ENCODE results near the gene FRMD4A.
"Not testable (repeated sequence)": the region's sequence is repeated elsewhere in the genome, so short reads cannot be mapped to it uniquely, and the experiment has no call there.

Gene FRMD4A

DNA sequence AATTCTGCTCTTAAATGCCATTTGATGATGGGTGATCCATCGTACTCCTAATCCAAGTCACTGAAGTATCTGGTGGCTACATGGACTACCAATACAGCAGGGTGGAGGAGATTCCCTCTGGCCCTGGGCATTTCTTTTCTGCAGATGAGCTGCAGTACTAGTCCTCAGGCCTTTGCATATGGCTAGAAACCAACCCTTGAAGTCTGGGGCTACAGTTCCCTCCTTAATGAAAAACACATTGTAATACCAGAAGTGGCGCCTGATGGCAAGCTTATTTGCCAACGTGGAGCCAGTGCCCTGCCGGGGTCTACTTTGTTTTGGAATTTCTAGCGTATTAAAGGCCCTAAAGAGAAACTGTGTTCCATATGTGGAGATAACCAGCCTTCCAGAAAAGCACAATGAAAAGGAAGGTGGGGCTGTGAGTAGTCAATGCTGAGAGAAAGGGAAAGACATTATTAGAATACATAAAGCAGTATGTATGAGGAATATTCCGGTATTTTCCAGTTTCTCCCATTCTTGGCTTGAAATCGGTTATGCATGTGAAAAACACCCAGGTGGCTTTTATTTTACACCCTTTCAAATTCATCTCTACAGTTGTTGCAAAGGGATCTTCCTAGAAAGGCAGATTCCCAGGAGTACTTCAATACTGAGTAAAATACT lies 375.2 kb downstream of the FRMD4A start:
- no peak for DNase-seq

DNA sequence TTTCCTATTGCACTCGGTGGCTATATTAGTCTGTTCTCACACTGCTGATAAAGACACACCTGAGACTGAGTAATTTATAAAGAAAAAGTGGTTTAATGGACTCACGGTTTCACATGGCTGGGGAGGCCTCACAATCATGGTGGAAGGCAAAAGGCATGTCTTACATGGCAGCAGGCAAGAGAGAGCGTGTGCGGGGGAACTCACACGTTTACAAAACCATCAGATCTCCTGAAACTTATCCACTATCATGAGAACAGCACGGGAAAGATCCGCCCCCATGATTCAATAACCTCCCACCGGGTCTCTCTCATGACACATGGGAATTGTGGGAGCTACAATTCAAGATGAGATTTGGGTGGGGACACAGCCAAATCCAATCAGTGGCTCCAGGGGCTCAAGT lies 376.5 kb downstream of the FRMD4A start:
- DNase-seq = not testable (repeated sequence)

- DNase-seq = no peak
These were observed 377.4 kb downstream of the FRMD4A start for GRCh38 chr10:13953371-13953770.

DNA sequence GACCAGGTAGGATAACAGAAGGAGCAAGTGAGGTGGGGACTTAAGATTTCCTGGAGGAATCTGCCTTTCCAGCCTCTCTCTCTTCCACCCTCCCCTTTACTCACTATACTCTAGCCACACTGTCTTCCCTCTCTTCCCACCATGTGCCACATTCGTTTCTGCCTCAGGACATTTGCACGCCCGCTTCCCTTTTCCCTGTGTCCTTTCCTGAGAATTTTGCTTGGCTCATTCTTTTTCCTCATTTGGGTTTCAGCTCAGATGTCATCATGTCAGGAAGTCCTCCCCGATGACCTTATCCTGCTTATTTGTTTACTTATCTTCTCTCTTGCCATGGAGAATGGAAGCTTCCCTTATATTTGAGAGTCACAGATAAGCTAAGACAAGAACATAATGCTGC lies 380.2 kb downstream of the FRMD4A start:
- no peak for DNase-seq

- DNase-seq = no peak
These were observed 380.7 kb downstream of the FRMD4A start for GRCh38 chr10:13949844-13950542.

- DNase-seq = no peak
These were observed 384.6 kb downstream of the FRMD4A start for GRCh38 chr10:13946209-13946460.

- DNase-seq = peak in 5 of 56 donors; percentile 2 to 11 (median 5)
These were observed 385.1 kb downstream of the FRMD4A start for GRCh38 chr10:13945390-13946208.

DNA sequence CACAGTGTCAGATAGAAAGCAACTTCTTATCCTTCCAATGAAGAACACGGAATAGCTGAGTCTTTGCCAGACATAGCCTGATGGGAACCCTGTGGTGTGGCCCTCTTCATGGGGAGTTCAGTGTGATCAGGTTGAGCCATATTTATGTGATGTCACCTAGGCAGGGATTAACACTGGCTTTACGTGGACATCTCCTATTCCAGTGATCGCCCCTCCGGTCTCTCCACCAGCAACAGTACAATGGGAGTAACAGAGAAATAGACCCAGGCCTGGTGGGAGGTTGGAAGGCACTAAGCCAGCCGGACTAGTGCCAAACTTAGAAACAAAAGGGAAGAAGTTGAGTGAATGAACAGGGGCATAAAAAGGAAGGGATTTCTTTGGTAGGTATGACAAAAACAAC lies 385.9 kb downstream of the FRMD4A start:
- DNase-seq = no peak

GRCh38 chr10:13943735-13944398 lies 386.9 kb downstream of the FRMD4A start:
- DNase-seq = no peak

DNA sequence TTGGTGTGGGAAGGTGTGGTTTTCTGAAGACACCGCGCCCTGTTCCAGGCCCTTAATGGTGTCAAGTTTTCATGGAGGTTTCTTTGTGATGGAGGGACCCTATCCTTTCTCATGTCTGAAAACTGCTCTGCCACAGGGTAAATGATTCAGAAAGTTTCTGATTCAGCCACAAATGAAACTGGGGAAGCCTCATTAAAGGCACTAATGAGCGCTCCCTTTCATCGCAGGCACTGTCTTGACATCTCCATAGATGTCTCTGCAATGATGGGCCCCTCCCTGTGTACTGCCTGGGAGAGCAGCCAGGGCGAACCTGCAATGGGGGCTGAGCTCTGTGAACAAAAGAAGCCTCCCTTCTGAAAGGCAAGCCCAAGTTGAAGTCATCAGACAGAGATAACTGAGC lies 388.7 kb downstream of the FRMD4A start:
- no peak for DNase-seq

- DNase-seq = no peak
These were observed 391.3 kb downstream of the FRMD4A start for GRCh38 chr10:13939391-13939790.

DNA sequence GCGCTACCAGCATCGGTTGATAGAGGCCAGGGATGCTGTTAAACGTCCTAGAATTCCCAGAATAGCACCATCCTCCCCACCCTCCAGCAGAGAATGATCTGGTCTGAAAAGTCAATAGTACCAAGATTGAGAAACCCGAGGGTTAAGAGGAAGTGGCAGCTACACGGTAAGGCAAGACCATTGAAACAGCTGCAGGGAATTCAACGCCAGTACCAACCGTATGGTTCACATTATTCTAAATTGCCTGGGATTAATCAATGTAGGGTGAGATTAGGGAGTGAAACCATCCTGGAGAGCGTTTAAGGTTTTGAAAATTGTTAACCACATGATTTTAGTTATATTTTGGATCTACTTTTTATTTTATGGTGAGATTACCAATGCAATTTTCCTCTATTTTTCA lies 391.8 kb downstream of the FRMD4A start:
- DNase-seq = no peak

DNA sequence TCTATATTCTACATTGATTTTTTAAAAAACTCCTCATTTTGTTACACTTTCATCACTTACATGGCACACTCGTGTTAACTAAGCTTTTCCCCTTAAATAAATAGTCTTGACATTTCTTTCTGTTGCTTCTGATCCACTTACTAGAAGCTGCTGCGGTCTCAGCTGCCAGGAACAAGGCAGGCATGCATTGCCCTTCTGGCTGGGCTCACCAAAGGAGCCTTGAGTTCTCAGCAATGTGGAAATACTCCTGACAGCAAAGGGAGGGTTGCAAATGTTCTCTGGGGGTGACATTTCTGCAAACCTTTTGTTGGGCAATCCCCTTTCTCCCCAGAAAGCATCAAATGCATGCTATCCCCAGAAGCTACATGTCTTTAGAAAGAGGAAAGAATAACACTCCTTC lies 393.9 kb downstream of the FRMD4A start:
- DNase-seq = no peak

DNA sequence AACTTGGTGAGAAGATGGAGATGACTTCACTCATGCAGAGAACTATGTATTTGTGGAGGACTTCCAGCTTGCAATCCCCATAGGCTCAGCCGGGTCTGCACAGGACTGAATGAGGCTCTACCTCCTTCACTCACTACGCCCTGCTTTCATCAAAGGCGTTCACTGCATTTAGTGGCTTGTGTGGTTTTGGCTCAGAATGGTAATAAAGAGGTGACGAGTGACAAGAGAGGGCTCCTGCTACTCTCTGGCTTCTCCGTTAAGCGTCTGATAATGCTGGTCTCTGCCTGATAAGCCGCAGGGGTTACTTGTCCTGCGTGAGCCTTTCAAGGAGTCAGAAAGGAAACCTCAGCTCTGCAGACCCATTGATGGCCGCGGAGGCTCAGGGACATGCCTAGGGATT lies 400.6 kb downstream of the FRMD4A start:
- DNase-seq = no peak

- no peak for DNase-seq
These were observed 402.3 kb downstream of the FRMD4A start for GRCh38 chr10:13928451-13928850.

DNA sequence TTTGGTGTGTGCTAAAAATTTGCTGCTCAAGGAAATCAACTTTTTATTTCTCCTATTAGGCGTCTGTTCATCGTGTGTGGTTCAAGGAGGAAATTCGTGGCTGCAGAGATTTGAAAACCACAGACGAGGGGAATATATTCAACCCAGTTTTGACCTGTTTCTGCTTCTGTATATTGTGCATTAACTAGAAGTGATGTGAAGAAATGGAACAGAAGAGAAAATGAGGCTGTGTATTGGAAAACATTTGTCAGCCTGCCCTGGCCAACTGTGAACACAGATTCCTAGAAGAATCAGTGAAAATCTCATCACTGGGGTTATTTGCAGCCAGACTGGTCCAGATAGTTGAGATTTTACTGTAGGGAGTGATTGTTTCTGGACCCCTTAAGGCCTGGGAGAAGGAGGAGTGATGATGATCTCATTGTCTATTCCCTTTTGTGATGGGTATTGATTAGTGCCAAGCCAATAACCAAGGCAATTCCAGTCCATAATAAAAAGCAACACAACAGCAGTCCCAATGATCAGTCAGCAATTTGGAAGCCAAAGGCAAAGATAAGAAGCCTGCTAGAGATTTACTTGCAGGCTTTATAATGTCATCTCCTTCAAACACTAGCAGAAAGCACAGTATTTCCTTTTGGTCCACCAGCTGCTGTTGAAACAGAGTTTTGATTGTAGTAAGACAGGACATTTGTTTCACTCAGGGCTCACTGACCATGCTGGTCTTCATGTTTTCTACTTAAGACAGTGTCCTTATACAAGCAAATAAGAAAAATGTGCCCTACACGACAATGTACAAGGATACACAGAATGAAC lies 404.5 kb downstream of the FRMD4A start:
- DNase-seq = no peak

DNA sequence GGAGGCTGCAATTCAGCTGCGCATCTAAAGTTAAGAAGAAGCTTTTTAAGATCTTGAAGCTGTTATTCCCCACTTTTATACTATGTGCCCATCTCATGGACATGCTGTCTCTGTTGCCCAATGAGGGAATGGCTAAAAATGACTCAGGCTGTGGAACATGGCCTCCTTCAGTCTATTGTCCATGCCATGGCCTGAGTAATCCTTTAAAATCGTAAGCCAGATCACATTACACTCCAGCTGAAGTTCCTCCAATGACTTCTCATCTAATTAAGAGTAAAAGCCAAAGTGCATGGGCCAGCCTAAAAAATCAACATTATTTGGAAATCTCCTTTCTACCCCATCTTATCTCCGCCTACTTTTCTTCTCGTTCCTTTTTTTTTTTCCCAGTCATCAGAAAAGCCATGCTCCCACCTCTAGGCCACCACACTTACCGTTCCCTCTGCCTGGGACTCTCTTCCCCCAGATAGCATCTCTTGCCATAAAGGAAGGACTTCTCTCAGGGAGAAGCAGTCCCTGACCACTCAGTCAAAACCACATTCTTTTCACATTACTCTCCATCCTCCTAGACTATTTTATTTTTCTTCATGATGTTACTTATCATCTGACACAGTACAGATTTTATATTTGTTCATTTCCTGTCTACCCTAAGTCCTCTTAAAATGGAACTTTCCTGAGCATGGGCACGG lies 406.5 kb downstream of the FRMD4A start:
- DNase-seq = no peak

DNA sequence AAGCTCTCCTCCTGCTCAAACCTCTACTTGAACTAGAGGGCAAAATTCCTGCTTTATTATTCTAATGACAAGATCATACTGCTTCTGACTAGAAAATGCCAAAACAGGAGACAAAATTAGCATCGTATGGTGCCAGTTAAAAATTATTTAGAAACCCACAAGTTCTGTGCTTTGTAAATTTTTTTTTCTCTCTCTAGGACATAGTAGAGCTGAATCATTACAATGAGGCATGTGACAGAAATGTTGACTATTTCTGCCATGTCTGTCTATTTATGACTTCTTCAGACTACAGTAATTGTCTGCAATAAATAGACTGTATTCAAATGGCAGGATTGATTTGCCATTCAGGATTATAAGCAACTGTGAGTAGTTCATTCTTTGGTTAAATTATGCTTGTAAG lies 408.1 kb downstream of the FRMD4A start:
- DNase-seq = no peak

DNA sequence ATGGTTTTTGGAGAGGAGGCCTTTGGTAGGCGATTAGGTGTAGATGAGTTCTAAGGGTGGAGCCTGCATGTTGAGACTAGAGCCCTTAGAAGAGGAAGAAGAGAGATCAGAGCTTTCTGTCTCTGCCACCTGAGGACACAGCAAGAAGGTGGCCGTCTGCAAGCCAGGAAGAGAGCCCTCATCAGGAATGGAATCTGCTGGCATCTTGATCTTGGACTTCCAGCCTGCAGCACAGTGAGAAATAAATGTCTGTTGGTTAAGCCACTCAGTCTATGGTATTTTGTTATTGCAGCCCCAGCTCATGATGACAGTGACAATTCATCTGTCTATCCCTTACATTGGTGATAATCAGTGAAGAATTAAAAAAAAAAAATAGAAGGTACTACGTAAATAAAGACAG lies 408.8 kb downstream of the FRMD4A start:
- DNase-seq = no peak

DNA sequence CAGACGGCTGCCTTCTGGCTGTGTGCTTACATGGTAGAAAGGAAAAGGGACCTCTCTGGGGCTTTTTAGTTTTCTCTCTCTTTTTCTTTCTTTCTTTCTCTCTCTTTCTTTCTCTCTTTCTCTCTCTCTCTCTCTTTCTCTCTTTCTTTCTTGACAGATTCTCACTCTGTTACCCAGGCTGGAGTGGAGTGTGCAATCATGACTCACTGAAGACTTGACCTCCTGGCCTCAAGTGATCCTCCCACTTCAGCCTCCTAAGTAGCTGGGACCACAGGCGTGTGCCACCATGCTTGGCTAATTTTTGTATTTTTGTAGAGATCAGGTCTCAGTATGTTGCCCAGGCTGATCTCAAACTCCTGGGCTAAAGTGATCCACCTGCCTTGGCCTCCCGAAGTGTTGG lies 409.6 kb downstream of the FRMD4A start:
- not testable (repeated sequence) for DNase-seq

DNA sequence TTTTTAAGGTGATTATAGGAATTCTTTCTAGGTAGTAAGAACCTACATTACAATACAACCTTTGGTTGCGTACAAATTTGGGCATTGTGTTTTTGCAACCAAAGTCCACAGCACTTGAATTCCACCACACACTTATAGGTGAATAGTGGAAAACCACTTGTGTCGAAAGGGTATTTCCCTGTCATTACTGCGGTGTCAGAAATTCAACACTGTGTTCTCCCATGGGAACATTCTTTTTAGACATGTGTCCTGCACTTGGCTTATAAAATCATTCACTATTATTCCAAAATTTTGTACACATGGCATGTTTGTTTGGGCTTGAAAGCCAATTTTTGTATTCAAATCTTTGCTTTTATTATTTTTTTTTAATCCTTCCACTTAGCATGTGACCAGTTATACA lies 410.3 kb downstream of the FRMD4A start:
- DNase-seq = no peak

Measured in amygdala (tissue), 56 donors.